ENCODE measurements around the gene FCER2. TPM values are rescaled to one million over a fixed set of nuclear protein-coding genes. Genes with fewer than 3 reads are reported as not detected.

Gene FCER2
- total and polyA plus RNA-seq, 3 donors from 2014 or later, result 0.79 to 1.1 (median 0.87) TPM

GRCh38 chr19:7739211-7739755 is 37.4 kb upstream of the FCER2 start:
- no peaks in the 10 kb centered on the region for H3K4me1 ChIP-seq
- H3K27me3 ChIP-seq, result no peaks in the 10 kb centered on the region
- WGBS, 2 donors, result 13 to 37% methylated on average over 2 of the region's 2 CpGs
- no peaks in the 10 kb centered on the region for H3K9me3 ChIP-seq
- H3K4me3 ChIP-seq, result no peak overlapping the region
- no peaks in the 10 kb centered on the region for H3K36me3 ChIP-seq (ENCODE audit: low read depth, missing control alignments)
- TF ChIP-seq POLR2A (IDR thresholded peaks at IDR 0.05) (no peak), CTCF (IDR thresholded peaks at IDR 0.05) (no peak)
- DNase-seq, result no peak
- intact Hi-C loops (cut with DNase I; ENCODE audit: low total_unique reads), result no loop called here
- H3K27ac ChIP-seq, result no peak overlapping the region

GRCh38 chr19:7738023-7738422 is 36.1 kb upstream of the FCER2 start:
- Histone ChIP-seq H3K27me3 (no peaks in the 10 kb centered on the region), H3K9me3 (no peaks in the 10 kb centered on the region), H3K4me1 (no peaks in the 10 kb centered on the region), H3K27ac (no peak overlapping the region), H3K36me3 (ENCODE audit: low read depth, missing control alignments) (no peaks in the 10 kb centered on the region), H3K4me3 (no peak overlapping the region)
- intact Hi-C loops (cut with DNase I; ENCODE audit: low total_unique reads), result no loop called here
- DNase-seq, result no peak
- no peak for TF ChIP-seq POLR2A (IDR thresholded peaks at IDR 0.05)
- TF ChIP-seq CTCF (IDR thresholded peaks at IDR 0.05), result no peak
- WGBS, 2 donors, result 73 to 88% methylated on average over 7 of the region's 7 CpGs

GRCh38 chr19:7737215-7737614 is 35.3 kb upstream of the FCER2 start:
- H3K36me3 ChIP-seq (ENCODE audit: low read depth, missing control alignments), result no peaks in the 10 kb centered on the region
- TF ChIP-seq CTCF (IDR thresholded peaks at IDR 0.05), result no peak
- no peak for TF ChIP-seq POLR2A (IDR thresholded peaks at IDR 0.05)
- DNase-seq, result no peak
- no peak overlapping the region for H3K27ac ChIP-seq
- H3K4me1 ChIP-seq, result no peaks in the 10 kb centered on the region
- intact Hi-C loops (cut with DNase I; ENCODE audit: low total_unique reads), result no loop called here
- no peaks in the 10 kb centered on the region for H3K27me3 ChIP-seq
- no peaks in the 10 kb centered on the region for H3K9me3 ChIP-seq
- 87 to 89% methylated on average over 11 of the region's 11 CpGs for WGBS, 2 donors
- no peak overlapping the region for H3K4me3 ChIP-seq

GRCh38 chr19:7736148-7736547 is 34.2 kb upstream of the FCER2 start:
- H3K27ac ChIP-seq, result no peak overlapping the region
- 45 to 77% methylated on average over 1 of the region's 1 CpG for WGBS, 2 donors
- intact Hi-C loops (cut with DNase I; ENCODE audit: low total_unique reads), result no loop called here
- H3K27me3 ChIP-seq, result no peaks in the 10 kb centered on the region
- no peak for TF ChIP-seq CTCF (IDR thresholded peaks at IDR 0.05)
- TF ChIP-seq POLR2A (IDR thresholded peaks at IDR 0.05), result no peak
- H3K36me3 ChIP-seq (ENCODE audit: low read depth, missing control alignments), result no peaks in the 10 kb centered on the region
- H3K9me3 ChIP-seq, result no peaks in the 10 kb centered on the region
- H3K4me1 ChIP-seq, result no peaks in the 10 kb centered on the region
- DNase-seq, result no peak
- H3K4me3 ChIP-seq, result no peak overlapping the region
